GM18951 (cell line): ENCODE data around the gene LURAP1L.

Experiments
- POLR2A ChIP-seq: IDR thresholded peaks from 4 replicates; pipeline ENCODE4 v1.6.1; 2011; ENCODE audit warnings: mild to moderate bottlenecking; ENCODE audit not compliant: insufficient read length, insufficient read depth; ENCODE audit errors: extremely low read depth
- in situ Hi-C: fragments of 300-500 bp; cut with MboI; formaldehyde crosslinking; loops from one replicate; pipeline ENCODE4 v1.12.0; 2022; ENCODE audit warnings: low sequenced_read_pairs, mixed read lengths, inconsistent platforms; ENCODE audit not compliant: unreplicated experiment

The LURAP1L gene

DNA sequence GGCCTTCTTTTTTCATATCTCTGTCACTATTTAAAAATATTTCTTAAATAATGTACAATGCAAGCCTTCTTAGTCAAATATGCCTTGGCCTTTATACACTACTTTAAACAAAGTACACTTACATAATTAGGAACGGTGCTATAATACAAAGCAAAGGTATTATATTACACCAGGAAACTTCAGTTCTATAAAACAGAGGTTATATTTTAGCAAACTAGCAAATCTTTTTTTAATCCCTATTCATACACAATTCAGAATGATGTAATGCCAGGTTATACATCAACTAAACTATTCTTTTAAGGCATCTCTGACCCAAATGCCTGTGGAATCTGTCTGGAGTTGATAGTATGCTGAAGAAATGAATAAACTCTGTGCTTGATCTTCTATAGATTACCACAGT, 10.7 kb upstream of the LURAP1L start:
- in situ Hi-C loops: no loop called here

DNA sequence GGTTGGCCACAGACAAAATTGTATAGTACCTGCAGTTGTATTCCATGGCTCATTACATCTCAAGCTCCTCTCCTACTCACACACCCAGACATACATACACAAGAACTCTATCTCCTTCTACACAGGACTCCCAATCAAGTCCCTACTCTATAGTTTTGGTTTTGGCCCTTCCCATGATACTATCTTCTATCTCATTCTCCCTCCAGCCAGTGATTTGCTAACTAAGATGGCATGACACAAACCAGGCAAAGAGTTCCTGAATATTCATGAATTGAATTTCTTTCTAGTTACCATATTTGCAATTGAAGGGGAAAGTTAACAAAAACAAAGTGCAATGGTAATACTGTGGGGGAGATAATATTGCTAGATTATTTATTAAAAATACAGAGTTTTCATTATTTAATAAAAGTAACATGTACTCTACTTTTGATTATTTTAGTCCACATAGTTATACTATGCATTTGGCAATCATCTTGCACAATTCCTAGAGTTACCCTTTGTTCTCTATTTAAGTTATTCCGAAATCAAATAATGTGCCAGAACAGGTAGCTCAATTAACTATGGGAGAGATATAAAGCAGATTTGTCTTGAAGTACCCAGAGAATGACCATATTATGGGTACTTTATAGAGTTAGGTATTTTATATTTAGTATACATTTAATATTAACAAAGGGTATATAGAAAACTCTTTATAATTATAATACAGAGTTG, 9.6 kb upstream of the LURAP1L start:
- no peak for TF ChIP-seq POLR2A
- in situ Hi-C loops: no loop called here

More for the DNA sequence above, 10.7 kb upstream of the LURAP1L start:
- TF ChIP-seq POLR2A: no peak

DNA sequence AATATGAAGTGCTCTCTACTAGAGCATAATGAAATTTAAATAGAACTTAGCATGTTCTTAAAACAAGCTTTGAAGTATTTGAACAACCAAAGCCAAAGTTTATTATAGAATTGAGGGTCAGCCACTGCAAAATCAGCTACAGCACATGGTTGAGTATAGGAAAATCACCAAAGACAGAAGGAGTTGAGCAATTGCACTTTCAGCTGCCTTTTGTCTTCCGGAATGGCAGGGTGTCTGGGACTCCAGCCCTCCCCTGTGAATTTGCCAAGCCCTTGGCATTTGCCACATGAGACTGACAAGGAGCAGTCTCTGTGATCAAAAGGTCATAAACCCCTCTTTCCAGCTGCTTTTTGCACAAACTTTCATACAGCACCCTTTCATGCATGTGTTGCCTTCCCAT, 8.5 kb upstream of the LURAP1L start:
- no peak for TF ChIP-seq POLR2A
- in situ Hi-C loops: no loop called here

DNA sequence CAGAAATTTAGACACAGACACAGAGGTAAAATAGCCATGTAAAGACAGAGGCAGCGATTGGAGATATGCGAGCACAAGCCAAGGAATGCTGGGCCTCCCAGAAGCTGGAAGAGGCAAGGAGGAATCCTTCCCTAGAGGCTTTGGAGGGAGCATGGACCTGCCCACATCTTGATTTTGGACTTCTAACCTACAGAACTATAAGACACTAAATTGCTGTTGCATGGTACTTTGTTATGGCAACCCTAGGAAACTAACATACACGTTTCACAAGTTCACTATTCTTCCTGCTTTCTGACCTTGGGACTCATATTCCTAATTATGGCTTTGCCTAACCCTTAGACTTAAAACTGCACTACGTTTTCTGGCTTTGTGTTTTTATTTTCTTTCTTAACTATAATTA, 4.6 kb upstream of the LURAP1L start:
- in situ Hi-C loops: no loop called here

DNA sequence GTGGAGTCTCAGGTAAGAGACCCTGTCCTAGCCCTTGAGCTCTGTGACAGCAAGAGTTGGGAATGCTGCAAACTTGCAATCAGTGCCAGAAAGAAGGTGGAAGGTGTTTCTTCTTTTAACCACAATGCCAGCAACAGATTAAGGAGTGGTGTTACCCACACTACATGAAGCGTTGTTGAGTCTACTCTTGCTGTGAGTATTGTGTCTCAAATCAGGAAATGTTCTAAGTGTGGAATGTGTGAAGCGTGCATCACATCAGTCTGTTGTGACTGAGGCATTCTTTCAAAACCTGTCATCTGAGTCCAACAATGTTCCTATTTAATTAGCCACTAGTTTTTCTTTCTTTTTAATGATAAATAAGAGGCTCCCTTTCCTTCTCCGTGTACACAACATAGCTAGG, 2.9 kb upstream of the LURAP1L start:
- no peak for TF ChIP-seq POLR2A
- in situ Hi-C loops: no loop called here

More for the DNA sequence above, 4.6 kb upstream of the LURAP1L start:
- no peak for TF ChIP-seq POLR2A

DNA sequence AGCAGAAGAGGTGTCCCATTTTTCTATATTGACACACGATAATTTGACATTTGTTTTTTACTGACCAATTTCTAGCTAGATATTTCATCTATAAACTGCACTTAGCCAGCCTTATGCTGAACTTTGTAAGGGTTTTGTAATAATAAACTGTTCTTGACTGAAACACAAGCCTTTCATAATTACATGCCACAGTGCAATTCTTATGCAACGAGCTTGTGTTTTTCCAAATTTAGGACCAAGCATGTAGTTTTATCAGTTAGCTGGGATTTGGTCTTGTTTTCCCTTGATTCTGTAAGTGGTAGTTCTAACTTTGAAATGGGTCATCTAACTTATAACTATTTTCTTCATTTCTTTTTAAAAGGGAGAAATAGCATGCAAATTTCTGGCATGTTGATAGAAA, 1.3 kb upstream of the LURAP1L start:
- TF ChIP-seq POLR2A: no peak
- in situ Hi-C loops: no loop called here

DNA sequence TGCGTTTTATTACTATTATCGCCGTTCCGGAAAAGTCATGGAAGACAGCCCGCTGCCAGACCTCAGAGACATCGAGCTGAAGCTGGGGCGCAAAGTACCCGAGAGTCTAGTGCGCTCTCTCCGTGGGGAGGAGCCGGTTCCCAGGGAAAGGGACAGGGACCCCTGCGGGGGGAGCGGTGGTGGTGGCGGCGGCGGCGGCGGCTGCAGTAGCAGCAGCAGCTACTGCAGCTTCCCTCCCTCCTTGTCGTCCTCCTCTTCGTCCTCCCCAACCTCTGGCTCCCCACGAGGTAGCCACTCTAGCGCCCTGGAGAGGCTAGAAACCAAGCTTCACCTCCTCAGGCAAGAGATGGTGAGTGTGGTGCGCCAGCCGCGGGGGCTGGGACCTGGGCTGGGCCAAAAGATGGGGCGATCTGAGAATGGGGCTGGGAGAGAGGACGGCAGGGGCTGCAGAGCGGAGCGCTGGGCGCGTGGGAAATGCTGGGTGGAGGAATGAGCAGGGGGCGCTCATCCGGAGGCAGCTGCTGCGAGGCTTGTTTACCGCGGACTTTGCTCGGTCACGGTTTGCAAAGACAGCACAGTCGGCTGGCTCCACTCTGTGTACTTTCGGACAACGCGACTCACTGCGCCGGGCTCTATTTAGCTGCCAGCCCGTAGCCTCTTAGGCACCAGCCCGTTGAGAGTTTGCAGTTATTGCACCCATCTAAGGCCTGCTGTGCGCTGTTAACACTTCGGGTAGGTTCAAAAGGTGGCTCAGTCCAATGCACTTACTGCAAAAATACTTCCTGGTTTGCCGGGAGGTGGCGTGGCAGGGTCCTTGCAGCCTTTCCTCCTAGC, 1.1 kb downstream of the LURAP1L start:
- TF ChIP-seq POLR2A: no peak

DNA sequence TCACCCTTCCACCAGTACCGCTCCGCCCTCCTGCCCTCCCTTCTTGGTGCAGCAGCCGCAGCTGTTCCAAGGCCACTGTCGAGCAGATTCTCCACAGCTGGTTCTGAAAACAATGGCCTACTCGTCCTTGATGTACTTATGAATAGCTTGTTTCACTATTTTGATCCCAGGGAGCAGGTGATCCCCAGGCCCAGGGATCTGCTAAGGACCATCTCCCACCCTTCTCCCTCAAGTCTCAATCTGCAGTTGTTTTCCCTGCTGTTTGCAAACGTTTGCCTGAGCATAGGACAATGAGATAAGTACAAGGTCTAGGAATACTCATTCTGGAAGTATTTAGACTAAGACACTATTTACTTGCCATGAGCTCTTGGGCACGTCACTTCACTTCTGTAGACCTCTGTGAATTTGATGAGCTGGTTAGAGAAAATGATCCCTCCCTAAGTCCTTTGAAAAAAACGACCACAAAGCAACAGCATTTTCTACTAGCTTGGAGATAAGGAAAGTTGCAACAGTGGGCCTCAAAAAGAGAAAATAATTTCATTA, 1.8 kb downstream of the LURAP1L start:
- TF ChIP-seq POLR2A: no peak
- in situ Hi-C loops: no loop called here

More for the DNA sequence above, 1.1 kb downstream of the LURAP1L start:
- in situ Hi-C loops: no loop called here

DNA sequence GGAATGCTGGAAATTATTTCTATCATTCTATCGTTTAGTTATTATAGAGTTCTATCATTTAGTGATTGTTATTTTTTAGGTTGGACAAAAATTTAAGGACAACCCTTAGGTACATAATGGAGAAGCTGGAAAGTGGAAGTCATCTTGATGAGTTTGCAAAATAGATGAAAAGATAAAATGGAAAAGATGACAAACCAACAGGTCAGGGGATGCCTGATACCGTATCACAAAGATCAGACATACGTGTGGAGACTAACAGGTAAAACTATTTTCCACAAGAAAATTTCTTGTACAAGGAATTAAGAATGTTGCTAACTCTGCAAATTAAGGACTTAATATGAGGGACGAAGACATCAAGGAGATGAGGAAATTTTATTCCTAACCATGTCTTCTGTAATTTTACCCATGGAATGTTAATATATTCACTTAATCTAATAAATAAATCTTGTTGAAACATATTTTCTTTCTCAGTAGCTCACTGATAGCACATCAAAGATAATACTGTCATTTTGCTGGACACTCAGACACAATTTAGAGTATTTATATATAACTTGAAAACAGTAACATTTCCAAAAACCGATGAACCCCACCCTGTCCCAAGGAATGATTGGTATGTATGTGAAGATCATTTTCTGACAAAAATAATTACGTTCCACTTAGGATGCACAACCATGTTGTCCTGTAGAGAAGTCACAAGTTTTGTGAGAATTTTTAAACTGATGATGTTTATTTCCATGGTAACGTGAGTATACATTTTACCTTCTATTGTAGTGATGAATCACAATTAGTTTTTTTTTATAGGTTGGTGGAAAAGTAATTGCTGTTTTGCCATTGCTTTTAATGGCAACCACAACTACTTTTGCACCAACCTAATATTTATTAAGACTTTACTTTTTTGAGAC, 2.6 kb downstream of the LURAP1L start:
- in situ Hi-C loops: no loop called here
- TF ChIP-seq POLR2A: no peak

DNA sequence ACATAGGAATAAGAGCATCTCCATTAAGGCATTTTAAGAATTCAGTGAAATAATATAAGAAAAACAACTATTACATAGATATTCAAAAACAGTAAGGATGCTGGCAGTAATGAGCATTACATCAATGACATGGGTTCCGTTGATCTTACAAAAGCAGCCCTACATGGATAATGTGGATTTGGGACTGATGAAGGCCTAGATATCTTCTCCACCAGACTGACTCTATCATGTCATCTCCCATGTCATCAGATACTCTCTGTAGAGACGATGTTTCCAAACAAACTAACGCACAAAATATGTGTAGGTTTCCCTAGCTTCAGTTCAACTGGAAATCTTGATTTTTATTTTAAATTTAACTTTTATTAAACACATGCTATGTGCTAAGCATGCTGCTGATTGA, 3.6 kb downstream of the LURAP1L start:
- TF ChIP-seq POLR2A: no peak
- in situ Hi-C loops: no loop called here

DNA sequence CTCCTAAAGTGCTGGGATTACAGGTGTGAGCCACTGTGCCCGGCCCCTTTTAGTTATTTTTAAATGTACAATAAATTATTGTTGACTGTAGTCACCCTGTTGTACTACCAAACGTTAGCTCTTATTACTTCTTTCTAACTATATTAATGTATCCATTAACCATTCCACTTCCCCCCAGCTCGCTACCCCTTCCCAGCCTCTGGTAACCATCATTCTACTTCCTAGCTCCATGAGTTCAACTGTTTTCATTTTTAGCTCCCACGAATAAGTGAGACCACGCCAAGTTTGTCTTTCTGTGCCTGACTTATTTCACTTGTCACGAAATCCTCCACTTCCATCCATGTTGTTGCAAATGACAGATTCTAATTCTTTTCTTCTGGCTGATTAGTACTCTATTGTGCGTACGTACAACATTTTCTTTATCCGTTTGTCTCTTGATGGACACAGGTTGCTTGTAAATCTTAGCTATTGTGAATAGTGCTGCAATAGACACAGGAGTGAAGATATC, 6.5 kb downstream of the LURAP1L start:
- TF ChIP-seq POLR2A: no peak
- in situ Hi-C loops: no loop called here

DNA sequence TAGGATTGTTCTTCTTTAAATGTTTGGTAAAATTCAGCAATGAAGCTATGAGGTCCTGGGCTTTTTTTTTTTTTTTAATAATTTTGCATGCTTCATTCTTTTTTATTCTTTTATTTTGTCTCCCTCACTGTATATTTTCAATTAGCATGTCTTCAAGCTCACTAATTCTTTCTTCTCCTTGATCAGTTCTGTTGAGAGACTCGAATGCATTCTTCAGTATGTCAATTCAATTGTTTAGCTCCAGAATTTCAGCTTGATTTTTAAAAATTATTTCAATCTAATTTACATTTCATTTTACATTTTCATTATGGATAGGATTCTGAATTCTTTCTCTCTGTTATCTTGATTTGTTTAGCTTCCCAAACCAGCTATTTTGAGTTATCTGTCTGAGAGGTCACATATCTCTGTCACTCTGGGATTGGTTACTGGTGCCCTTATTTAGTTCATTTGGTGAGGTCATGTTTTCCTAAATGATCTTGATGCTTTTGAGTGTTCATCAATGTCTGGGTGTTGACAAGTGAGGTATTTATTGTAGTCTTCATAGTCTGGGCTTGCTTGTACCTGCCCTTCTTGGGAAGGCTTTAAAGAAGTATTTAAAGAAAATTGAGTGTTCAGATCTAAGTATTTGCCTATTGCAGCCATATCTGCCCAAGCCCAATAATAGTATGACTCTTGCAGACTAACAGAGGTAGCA, 9.1 kb downstream of the LURAP1L start:
- TF ChIP-seq POLR2A: no peak
- in situ Hi-C loops: no loop called here
